GM19372 (cell line): ENCODE data around the gene CHST9.
"Not testable (repeated sequence)": the region's sequence is repeated elsewhere in the genome, so short reads cannot be mapped to it uniquely, and the experiment has no call there.

ENCODE experiments used
- ATAC-seq: cut with Tn5 transposase; IDR thresholded peaks from one replicate; pipeline ENCODE4 v1.9.1; 2021; ENCODE audit warnings: mild to moderate bottlenecking, low read depth, moderate library complexity; ENCODE audit not compliant: unreplicated experiment

The CHST9 gene

DNA sequence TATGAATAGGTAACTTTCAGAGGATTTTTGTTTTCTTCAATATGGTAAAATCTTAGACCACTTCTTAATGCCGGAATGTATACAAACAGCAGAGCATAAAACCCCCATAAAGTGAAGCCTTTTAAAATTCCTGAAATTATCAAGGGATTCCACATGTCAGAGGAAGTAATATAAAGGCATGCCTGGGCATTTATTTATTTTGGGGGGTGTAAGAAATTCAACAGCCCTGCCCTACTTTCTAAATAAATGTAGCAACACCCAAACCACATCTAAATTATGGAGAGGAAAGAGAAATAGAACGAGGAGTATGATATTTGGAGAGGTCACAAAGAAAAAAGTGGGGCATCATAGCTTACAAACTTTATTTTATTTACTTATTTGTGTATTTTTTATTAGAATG, 9.9 kb downstream of the CHST9 start:
- ATAC-seq = no peak

DNA sequence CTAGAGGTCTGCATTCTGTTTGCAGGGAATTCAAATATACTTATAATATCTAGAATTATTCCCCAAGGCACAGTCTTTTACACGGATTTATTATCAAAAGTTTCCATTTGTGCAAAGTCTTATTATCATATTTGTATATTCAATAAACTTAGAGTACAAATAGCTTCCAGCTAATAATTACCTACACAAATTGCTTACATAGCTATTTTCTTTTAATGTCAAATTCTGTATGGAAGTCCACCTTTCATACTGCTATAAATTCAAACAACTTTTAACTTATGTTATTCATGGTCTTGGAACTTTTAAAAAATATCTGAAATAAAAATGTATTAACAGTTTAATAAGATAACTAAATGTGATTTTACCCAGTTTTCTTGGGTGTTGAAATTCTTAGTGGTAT, 13.1 kb downstream of the CHST9 start:
- ATAC-seq = no peak

DNA sequence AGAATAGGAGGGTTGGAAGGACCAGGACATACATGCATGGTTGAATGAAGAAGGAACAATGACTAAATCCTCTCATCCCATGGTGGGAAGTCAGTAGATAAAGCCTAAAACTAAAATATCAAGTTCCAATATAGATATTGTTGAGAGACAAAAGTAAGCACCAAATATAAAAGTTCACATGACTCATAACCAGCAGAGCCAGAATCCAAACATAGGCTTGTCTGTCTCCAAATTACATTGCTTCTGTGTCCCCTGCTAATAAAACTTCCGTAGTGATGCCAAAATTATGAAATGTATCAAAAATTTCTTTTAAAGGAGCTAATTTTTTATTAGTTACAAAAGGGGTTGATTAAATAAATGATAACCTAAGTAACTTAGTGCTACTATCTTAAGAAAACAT, 19.7 kb downstream of the CHST9 start:
- ATAC-seq = no peak

DNA sequence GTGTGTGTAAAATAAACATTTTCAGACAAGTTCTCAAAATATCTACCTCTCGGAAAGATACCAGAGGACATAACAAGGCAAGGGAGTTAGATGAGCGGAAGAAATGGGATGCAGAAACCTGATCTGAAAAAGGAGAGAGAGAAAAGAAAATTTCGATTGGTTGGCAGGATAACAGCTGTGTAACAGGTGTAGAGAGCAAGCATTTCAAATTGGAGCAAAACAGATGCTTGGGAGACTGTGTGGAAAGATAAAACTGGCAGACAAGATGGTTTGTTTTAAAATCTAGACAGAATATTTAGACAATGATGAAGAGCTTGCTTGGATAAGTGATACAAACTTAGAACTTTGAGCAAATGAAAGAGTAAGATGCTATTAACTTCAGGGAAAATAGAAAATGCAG, 20.2 kb downstream of the CHST9 start:
- no peak for ATAC-seq

DNA sequence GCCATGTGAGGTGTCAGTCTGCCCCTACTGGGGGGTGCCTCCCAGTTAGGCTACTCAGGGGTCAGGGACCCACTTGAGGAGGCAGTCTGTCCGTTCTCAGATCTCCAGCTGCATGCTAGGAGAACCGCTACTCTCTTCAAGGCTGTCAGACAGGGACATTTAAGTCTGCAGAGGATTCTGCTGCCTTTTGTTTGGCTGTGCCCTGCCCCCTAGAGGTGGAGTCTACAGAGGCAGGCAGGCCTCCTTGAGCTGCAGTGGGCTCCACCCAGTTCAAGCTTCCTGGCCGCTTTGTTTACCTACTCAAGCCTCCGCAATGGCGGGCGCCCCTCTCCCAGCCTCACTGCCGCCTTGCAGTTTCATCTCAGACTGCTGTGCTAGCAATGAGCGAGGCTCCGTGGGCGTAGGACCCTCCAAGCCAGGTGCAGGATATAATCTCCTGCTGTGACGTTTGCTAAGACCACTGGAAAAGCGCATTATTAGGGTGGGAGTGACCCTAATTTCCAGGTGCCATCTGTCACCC, 21.9 kb downstream of the CHST9 start:
- ATAC-seq = not testable (repeated sequence)

DNA sequence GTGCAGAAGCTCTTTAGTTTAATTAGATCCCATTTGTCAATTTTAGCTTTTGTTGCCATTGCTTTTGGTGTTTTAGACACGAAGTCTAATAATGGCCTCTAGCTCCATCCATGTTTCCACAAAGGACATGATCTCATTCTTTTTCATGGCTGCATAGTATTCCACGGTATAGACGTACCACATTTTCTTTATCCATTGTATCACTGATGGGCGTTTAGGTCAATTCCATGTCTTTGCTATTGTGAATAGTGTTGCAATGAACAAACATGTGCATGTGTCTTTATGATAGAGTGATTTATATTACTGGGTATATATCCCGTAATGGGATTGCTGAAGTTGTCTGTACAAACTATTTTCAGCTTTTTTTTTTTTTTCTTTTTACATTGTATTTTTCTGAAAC, 35.9 kb downstream of the CHST9 start:
- ATAC-seq = not testable (repeated sequence)

DNA sequence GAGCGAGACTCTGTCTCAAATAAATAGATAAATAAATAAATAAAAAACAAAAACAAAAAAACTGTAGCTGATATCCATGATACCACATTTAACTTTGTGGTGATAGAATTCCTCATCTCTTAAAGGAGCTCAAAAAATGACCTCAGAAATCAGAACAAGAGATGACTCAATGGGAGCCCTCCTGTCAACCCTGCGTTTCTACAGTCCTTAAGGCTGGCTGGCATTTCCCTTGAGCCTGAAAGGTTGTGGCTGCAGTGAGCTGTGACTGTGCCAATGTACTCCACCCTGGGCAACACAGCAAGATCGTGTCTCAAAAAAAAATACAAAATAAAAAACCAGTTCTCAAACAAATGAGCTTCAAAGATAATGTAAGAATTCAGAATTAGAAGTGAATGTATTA, 40.4 kb downstream of the CHST9 start:
- no peak for ATAC-seq

DNA sequence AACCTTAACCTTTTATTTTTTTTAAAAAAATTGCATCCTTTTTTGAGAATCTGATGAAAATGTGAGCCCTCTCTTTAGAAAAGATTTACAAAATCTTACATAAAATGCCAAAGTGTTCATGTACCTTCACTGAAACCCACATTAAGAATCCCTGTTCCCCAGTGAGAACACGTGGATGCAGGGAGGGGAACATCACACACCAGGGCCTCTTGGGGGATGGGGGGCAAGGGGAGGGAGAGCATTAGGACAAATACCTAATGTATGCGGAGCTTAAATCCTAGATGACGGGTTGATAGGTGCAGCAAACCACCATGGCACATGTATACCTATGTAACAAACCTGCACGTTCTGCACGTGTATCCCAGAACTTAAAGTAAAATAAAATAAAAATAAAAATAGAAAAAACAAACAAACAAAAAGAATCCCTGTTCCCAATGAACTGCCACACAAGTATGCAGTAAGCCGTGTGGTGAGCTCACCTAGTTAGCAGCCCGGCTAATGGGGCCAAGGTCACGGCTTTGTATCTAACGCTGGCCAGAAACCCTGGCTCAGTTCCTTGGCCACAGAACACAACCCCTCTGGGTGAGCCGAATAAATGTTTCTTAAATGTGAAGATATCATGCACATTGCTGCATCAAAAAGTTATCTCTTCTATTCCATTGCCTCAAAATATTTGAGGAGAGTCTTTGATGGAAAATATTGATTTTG, 41.4 kb downstream of the CHST9 start:
- no peak for ATAC-seq

DNA sequence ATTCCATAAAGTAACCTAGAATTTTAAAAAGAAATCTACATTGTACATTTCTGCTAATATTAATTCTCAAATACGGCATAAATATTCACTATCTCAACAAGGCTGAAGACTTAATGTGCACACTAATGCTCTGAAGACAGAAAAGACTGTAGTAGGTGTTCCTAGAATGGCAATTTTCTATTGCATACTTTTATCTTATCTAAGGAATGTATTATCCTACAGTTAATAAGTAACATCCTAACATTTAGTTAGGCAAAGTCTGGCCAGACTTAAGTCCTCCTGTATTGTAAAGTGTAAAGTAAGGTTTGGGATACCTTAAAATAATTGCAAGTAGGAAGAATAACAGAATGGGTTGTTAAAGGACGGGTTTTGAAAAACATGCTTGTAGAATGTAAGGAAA, 42.2 kb downstream of the CHST9 start:
- ATAC-seq = no peak

DNA sequence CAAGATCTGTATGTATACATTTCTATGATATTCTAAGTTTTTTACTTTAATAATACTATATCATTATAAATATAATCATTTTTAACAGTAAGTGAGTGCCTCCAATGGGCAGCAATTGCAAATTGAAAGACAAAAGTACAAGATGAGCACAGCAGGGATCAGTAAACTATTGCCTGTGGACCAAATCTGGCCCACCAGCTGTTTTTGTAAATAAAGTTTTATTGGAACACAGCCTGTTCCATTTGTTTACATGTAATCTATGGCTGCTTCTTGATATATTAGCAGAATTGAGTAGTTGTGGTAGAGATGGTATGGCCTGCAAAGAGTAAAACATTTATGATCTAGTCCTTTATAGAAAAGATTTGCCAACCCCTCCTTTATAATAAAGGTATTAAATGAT, 43.2 kb downstream of the CHST9 start:
- ATAC-seq = no peak

DNA sequence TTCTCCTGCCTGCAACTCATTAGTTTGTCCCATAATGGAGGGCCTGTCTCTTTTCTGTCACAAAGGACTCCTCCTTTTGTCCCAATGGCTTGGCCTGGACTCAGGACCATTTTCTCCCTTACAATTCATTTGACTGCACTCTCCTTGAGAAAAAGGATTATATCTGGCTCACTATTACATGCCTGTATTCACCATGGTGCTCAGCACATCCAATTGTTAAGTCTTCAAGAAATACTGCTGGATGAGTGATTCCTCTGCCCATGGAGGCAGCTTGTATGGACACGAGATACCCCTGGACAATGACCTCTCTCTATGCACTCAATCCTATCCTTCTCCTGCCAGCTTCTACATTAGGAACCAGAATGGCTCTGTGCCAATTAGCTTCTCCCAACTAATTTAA, 47.0 kb downstream of the CHST9 start:
- ATAC-seq = no peak

DNA sequence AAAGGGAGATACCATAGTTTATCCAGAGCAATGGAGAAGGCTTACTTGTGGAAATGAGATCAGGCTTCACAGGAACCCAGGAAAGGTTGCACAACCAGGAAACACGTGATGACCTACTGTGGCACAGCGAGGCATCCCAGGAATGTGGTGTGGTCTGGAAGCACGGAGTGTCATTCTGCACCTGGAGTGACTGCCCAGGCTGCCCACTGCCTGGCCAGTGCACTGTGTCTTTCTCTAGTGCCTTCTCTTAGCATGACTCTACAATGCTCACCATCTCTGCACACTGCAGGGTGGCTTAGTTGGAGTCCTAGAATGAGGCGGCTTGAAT, 48.9 kb downstream of the CHST9 start:
- no peak for ATAC-seq

DNA sequence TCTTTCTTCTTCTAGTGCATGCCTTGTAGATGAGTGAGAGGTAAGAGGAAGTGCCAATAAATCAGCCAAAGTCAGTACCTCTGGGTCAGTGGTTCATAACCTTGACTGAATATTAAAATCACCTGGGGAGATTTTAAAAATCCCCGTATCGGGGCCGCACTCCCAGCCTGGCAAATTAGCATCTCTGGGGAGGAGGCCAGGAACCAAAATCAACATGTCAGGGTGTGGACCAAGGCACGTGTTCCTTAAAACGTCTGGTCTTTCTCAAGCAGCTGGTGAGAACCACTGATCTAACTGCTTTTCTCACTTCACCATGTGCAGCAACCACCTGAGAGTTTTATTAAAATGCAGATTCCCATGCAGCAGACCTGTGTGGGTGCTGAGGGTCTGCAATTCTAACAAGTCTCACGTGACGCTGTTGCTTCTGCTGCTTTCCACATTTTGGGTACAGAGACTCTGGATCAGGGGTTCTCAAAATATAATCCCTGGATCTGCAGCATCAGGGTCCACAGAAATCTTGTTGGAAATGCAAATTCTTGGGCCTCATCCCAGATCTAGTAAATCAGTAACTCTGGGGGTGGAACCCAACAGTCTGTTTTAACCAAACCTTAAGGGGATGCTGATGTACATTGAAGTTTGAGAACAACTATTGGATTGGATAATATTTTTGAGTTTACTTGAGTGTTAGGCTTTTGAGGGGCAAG, 49.5 kb downstream of the CHST9 start:
- ATAC-seq = no peak

DNA sequence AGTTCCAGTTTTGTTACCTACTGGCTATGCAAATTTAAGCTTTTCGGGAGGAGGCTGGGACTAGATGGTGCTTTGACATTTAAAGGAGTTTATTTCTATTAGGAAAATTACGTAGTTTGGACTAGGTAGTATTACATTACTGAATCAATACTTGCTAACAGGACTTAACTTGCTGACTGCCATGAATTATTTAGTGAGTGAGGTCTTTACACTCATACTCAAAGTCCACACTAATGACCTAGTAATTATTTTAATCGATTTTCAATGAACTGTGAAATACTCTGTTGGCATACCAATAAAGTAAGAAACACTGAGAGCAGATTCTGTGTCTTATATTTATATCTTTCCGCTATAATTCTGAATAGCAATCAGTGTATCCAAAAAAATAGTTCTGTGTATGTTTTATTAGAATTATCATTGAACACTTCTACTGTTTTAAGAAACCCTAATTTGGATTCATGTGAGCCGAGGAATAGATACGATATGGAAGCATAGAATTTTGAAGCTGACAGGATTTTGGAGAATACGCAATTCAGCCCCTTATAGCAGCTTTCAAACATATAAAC, 55.0 kb downstream of the CHST9 start:
- ATAC-seq = no peak

DNA sequence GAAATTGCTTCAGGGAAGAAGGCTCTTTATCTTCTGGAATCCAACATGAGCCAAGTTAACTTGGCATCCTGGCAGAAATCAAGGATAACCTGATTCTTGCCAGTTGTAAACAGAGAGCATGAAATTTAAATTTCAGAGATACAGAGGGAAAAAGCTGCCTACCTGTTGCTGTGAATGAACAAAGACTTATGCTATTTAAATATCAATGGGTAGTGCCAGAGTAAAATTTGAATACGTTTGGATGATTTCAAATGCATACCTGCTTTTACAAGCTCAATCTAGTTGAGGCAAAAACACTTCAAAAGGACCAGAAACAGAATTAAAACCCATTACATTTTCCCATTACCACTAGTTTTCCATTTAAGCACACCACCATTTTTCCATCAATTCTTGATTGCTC, 60.9 kb downstream of the CHST9 start:
- ATAC-seq = no peak

DNA sequence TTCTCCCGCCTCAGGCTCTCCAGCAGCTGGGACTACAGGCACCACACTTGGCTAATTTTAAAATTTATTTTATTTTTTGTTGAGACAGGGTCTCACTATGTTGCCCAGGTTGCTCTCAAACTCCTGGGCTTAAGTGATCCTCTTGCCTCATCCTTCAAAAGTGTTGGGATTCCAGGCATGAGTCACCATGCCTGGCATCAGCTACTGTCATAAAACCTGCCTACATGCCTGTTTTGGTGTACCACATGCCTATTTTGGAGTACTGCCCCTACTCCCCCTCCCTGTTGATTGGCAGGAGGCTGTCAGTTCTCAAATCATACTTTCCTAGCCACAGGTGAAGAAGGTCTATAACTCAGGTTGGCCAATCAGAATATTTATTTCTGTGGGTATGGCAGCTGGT, 64.0 kb downstream of the CHST9 start:
- ATAC-seq = no peak

DNA sequence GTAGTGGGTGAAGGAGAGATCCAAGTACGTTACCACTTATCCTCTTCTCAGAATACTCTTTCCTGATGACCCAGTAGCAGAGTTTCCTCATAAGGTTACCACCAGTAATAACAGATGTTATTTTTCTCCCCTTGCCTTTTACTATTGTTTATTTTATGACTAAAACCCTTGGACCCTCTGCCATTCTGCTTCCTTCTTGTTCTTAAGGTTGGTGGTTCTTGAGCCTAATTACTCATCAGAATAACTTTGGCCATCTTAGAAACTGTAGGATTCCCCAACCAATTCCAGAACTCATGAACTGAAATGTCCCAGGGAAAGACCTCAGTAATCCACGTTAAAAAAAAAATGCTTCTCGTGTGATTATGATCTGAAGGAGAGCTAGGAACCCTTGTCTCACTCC, 64.9 kb downstream of the CHST9 start:
- no peak for ATAC-seq

DNA sequence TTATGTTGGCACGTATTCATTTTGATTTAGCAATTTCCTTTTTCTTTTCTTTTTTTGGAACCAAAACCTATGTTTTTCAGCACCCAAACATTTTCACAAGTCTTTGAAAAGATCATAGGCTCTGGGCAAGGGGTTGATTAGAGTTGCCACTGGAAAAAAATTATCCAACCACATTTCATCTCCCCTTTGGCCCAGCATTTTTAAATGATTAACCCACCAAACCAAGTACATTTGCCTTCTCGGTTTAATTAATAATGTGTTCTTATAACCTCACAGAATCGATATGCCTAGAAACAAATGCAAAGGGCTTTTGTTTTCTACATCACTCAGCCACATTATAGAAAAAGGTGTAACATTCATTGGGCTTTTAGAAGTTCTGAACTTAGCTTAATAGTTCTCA, 66.1 kb downstream of the CHST9 start:
- no peak for ATAC-seq

DNA sequence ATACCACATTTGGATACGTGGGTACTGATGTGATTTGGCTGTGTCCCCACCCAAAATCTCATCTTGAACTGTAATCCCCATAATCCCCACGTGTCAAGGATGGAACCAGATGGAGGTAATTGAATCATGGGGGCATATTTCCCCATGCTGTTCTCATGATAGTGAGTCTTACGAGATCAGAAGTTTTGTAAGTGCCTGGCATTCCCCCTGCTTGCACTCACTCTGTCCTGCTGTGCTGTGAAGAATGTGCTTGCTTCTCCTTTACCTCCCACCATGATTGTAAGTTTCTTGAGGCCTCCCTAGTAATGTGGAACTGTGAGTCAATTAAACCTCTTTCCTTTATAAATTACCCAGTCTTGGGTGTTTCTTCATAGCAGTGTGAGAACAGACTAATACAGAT, 70.3 kb downstream of the CHST9 start:
- no peak for ATAC-seq

DNA sequence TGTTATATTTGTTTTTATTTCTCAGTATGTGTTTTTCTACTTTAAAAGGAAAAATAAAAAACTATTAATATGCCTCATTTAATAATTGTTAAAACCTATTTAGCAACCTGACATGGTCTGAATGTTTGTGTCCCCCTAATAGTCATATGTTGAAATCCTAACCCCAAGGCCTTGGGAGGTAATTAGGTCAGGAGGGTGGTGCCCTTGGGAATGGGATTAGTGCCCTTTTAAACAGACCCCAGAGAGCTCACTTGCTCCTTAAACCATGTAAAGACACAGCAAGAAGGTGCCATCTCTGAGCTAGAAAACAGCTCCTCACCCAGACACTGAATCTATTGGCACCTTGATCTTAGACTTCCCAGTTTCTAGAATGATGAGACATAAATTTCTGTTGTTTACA, 71.8 kb downstream of the CHST9 start:
- no peak for ATAC-seq

DNA sequence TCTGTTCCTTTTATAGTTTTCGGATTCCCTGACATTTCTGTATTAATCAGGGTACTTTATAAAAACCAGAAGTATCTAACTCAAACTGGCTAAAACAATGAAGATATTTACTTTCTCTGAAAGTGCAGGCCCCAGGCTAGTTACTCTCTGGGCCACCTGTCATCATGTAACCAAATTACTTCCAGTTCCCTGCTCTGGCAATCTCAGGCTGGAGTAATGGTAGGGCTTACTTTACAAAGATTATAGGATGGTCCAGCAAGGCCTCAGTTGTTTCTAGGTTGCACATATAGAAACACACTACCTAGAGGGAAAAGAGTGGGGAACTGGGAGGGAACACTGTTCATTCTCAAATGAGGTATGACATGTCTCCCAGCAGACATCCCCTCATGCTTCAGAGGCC, 74.8 kb downstream of the CHST9 start:
- no peak for ATAC-seq

DNA sequence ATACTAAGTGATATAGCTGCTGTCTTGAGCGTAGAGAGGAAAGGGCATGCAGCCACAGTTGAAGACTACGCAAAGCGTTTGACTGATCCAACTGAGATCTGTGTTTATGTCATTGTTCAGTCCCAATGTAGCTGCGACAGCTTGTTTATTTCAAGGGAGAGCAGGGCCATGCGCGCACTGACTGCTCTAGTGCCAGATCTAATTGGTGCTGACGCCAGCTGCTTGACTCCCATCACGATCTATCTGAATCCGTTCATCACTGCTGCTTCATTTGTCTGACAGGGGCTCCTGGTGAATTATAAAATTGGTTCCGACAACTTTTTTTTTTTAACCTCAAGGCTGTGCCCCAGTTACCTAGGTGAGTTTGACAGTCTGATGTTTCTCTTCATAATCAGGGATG, 75.7 kb downstream of the CHST9 start:
- no peak for ATAC-seq
